Thyroid gland (tissue), 4 donors: Measurements from ENCODE around the gene ZER1.
"Not testable (repeated sequence)": the region's sequence is repeated elsewhere in the genome, so short reads cannot be mapped to it uniquely, and the experiment has no call there.

Experiments
- POLR2A ChIP-seq, 2 donors: fragments of 450-650 bp; IDR thresholded peaks; one replicate each; pipeline ENCODE4 v1.6.1; 2017; ENCODE audit warnings: antibody characterized with exemption in 2 of 2, mild to moderate bottlenecking in 2 of 2, moderate library complexity in 1 of 2
- TF ChIP-seq, protein P1 (sequence below), 6 experiments: fragments of 200-600 bp in 3 of 6; fragments of 450-650 bp in 3 of 6; sonication (generic) in 3 of 6; IDR thresholded peaks; one replicate each; pipeline ENCODE4 v1.5.1; 2016 to 2019; ENCODE audit warnings: antibody characterized with exemption in 6 of 6, mild to moderate bottlenecking in 2 of 6, inconsistent platforms in 1 of 6, moderate library complexity in 1 of 6

DNA sequence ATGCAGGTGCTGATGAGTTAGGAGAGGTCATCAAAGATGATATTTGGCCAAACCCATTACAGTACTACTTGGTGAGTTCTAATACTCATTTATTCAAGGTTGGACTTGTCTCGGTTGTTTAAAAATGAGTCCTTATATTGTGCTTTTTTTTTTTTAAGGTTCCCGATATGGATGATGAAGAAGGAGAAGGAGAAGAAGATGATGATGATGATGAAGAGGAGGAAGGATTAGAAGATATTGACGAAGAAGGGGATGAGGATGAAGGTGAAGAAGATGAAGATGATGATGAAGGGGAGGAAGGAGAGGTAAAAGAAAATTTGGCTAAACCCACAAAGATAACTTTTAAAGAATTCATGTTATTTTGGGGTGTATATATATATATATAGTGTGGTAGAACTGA lies 78.0 kb downstream of the ZER1 start:
- TF ChIP-seq, protein P1, sequence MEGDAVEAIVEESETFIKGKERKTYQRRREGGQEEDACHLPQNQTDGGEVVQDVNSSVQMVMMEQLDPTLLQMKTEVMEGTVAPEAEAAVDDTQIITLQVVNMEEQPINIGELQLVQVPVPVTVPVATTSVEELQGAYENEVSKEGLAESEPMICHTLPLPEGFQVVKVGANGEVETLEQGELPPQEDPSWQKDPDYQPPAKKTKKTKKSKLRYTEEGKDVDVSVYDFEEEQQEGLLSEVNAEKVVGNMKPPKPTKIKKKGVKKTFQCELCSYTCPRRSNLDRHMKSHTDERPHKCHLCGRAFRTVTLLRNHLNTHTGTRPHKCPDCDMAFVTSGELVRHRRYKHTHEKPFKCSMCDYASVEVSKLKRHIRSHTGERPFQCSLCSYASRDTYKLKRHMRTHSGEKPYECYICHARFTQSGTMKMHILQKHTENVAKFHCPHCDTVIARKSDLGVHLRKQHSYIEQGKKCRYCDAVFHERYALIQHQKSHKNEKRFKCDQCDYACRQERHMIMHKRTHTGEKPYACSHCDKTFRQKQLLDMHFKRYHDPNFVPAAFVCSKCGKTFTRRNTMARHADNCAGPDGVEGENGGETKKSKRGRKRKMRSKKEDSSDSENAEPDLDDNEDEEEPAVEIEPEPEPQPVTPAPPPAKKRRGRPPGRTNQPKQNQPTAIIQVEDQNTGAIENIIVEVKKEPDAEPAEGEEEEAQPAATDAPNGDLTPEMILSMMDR (IDR thresholded peaks at IDR 0.05) = not testable (repeated sequence)
- not testable (repeated sequence) for TF ChIP-seq POLR2A (IDR thresholded peaks at IDR 0.05)
